ENCODE results near the gene KCTD14. TPM values are rescaled to one million over a fixed set of nuclear protein-coding genes. Genes with fewer than 3 reads are reported as not detected.
"Not testable (repeated sequence)": the region's sequence is repeated elsewhere in the genome, so short reads cannot be mapped to it uniquely, and the experiment has no call there.

KCTD14 gene
- total and polyA plus RNA-seq, 9 of the 15 experiments (the other 6 are each of a cell fraction or from before 2014, with no cell fraction given) = 0.04 to 0.30 (median 0.11) TPM; not detected in 2

GRCh38 chr11:78041843-78042440, 18.9 kb upstream of the KCTD14 start (continued):
- TF ChIP-seq PTTG1 (tag; IDR thresholded peaks at IDR 0.05; ENCODE audit: low read depth) = peak; percentile 81
- TF ChIP-seq ZNF121 (CRISPR knock-in tag; conservative IDR thresholded peaks at IDR 0.05) = no peak
- TF ChIP-seq MAFK (IDR thresholded peaks at IDR 0.05; ENCODE audit: low read length) = no peak
- no peak for TF ChIP-seq NR2C1 (IDR thresholded peaks at IDR 0.05)
- peak; percentile 65; the same call in 1 of the 2 replicates for TF ChIP-seq NR2C1 (tag; IDR thresholded peaks at IDR 0.05)
- no peak for TF ChIP-seq ZBTB12 (CRISPR knock-in tag; IDR thresholded peaks at IDR 0.05)

GRCh38 chr11:78041380-78041719, 18.3 kb upstream of the KCTD14 start:
- H3K9me1 ChIP-seq (ENCODE audit: control insufficient read depth, insufficient read depth, low read length); H3K27me3 ChIP-seq (ENCODE audit: control insufficient read depth in 2 of 2, insufficient read depth in 2 of 2, low read length in 2 of 2); H3K4me3 ChIP-seq; in situ Hi-C loops (cut with MboI); FAIRE-seq; H3K79me2 ChIP-seq (ENCODE audit: control insufficient read depth, insufficient read depth, low read length); H4K20me1 ChIP-seq (replicated peaks; ENCODE audit: control insufficient read depth, insufficient read depth, low read length); H3K9me3 ChIP-seq (replicated peaks; ENCODE audit: control insufficient read depth, insufficient read depth, low read depth, low read length); CTCF ChIA-PET (ENCODE audit: low intra/inter-chr PET ratio); H3K36me3 ChIP-seq (ENCODE audit: control insufficient read depth, insufficient read depth, low read length); BruUV-seq (replicated peaks); TF ChIP-seq TOE1 (CRISPR knock-in tag; IDR thresholded peaks at IDR 0.05; ENCODE audit: borderline replicate concordance, low read depth); ATF3 (CRISPR knock-in tag; conservative IDR thresholded peaks at IDR 0.05): not testable (repeated sequence)
- peaks cover 31 to 33% of the 10 kb centered on the region in 2 experiments for H3K4me1 ChIP-seq (replicated peaks in 1 of 2; ENCODE audit: control insufficient read depth in 2 of 2, insufficient read depth in 2 of 2, low read length in 2 of 2)
- peak overlapping the region; percentile 71 for H3K4me2 ChIP-seq (ENCODE audit: insufficient read depth, low read length)
- POLR2A ChIA-PET = interaction anchor here (0.8 to 1.2 kb wide), 5 partner anchors 10 to 147 kb away, joined by 3 to 5 read pairs (median 3); partner anchors contain the start of gene KCTD21
- 48% methylated on average over 8 of the region's 8 CpGs for WGBS (ENCODE audit: insufficient coverage, low coverage, missing lambda C conversion rate)
- 0 out of 4 replicates have a peak overlapping the region, but pooled peaks of 1 of the 2 experiments have one; percentile 4 for H3K9ac ChIP-seq (ENCODE audit: insufficient read depth in 1 of 2, low read depth in 2 of 2, low read length in 2 of 2)
- DNase-seq (ENCODE audit: extremely low read depth in 1 of 4, low spot score in 3 of 4) = peak in 1 of 4 experiments; percentile 59
- ATAC-seq = peak; percentile 27
- H3K27ac ChIP-seq (ENCODE audit: extremely low read depth, low read depth, low read length) = peak overlapping the region; percentile 75; the same call in 2 of the 3 replicates
- intact Hi-C loops (cut with micrococcal nuclease) = loop anchor here (10.0 kb wide), 1 partner anchor 387 kb away; no protein-coding TSS in a partner anchor
- H2AFZ ChIP-seq (ENCODE audit: low read depth, low read length) = peak overlapping the region; percentile 95
- TF ChIP-seq FOXK2 (conservative IDR thresholded peaks at IDR 0.05 in 1 of 2, IDR thresholded peaks at IDR 0.05 in 1 of 2; ENCODE audit: low read depth in 2 of 2) (0 out of 4 replicates have a peak, but pooled peaks of 1 of the 2 experiments have one; percentile 39), ATF7 (IDR thresholded peaks at IDR 0.05) (peak; percentile 14; the same call in 1 of the 2 replicates), ZNF316 (IDR thresholded peaks at IDR 0.05) (peak; percentile 40; the same call in 1 of the 2 replicates), MAX (CRISPR knock-in tag; IDR thresholded peaks at IDR 0.05) (0 out of 2 replicates have a peak, but pooled peaks have one; percentile 27), TOE1 (IDR thresholded peaks at IDR 0.05; ENCODE audit: borderline replicate concordance) (peak; percentile 38; the same call in 1 of the 2 replicates), ATF3 (IDR thresholded peaks at IDR 0.05) (peak; percentile 55; the same call in 1 of the 2 replicates)
